H1 (cell line): ENCODE data around the gene POLR1B. TPM values are rescaled to one million over a fixed set of nuclear protein-coding genes. Genes with fewer than 3 reads are reported as not detected.

Experiments
- CTCF ChIA-PET: fragments of 300-600 bp; sonication (Branson Sonifier 250); formaldehyde crosslinking; loops from one replicate; lab custom pipeline; 2021; ENCODE audit not compliant: partially characterized antibody; lab: Charles Lee
- POLR2A ChIA-PET: fragments of 300-600 bp; sonication (Branson Sonifier 250); formaldehyde crosslinking; loops from one replicate; lab custom pipeline; 2021; ENCODE audit warnings: inconsistent platforms; ENCODE audit not compliant: partially characterized antibody; lab: Charles Lee
- DNase-seq, 2 experiments: peaks; one replicate each; pipeline versions ENCODE4 v3.0.0 to v3.0.0-alpha.2; 2010 to 2022; ENCODE audit warnings: low spot score in 2 of 2, low read depth in 1 of 2, mixed read lengths in 1 of 2
- FAIRE-seq: peaks from 2 replicates; lab custom pipeline; 2011; peaks lifted over from hg19 to GRCh38; lab: Jason Lieb, UNC
- H2AFZ ChIP-seq: 2 replicates; pipeline ENCODE4 v1.8.1; 2012; ENCODE audit warnings: low read length, inconsistent platforms
- H2AK5ac ChIP-seq: 2 replicates; pipeline ENCODE4 v1.6.1; 2013; ENCODE audit warnings: low read depth, low read length
- H2BK120ac ChIP-seq: replicated peaks from 2 replicates; pipeline ENCODE3; 2013; ENCODE audit warnings: low read depth, low read length, inconsistent platforms
- H2BK12ac ChIP-seq: 2 replicates; pipeline ENCODE4 v1.6.1; 2013; ENCODE audit warnings: low read depth, low read length
- H2BK15ac ChIP-seq: 2 replicates; pipeline ENCODE4 v1.6.1; 2013; ENCODE audit warnings: low read length
- H2BK20ac ChIP-seq: 2 replicates; pipeline ENCODE4 v1.6.1; 2013; ENCODE audit warnings: low read length
- H2BK5ac ChIP-seq: 2 replicates; pipeline ENCODE4 v1.6.1; 2013; ENCODE audit warnings: low read depth, low read length
- H3K14ac ChIP-seq: 2 replicates; pipeline ENCODE4 v1.6.1; 2013; ENCODE audit warnings: inconsistent platforms; ENCODE audit not compliant: insufficient read length
- H3K18ac ChIP-seq: 2 replicates; pipeline ENCODE4 v1.6.1; 2013; ENCODE audit warnings: low read length; ENCODE audit errors: extremely low read depth
- H3K23ac ChIP-seq: 2 replicates; pipeline ENCODE4 v1.6.1; 2013; ENCODE audit warnings: inconsistent platforms; ENCODE audit not compliant: insufficient read length
- H3K23me2 ChIP-seq: 2 replicates; pipeline ENCODE4 v1.6.1; 2013; ENCODE audit warnings: low read depth, low read length
- H3K27ac ChIP-seq: 2 replicates; pipeline ENCODE4 v1.6.1; 2011; ENCODE audit warnings: low read depth, low read length, inconsistent platforms
- H3K27me3 ChIP-seq, 4 experiments: replicated peaks in 1 of 4; 1 replicate in 1 of 4; 2 replicates in 3 of 4; pipeline versions ENCODE4 v1.6.1 to v1.8.1; 2011 to 2013; ENCODE audit warnings: low read length in 3 of 4, mild to moderate bottlenecking in 3 of 4, inconsistent platforms in 2 of 4, mixed read lengths in 2 of 4, moderate library complexity in 1 of 4; ENCODE audit not compliant: control insufficient read depth in 3 of 4, insufficient read depth in 3 of 4; ENCODE audit errors: extremely low read depth in 1 of 4
- H3K36me3 ChIP-seq, 4 experiments: 2 replicates each; pipeline versions ENCODE4 v1.6.1 to v1.8.1; 2011 to 2013; ENCODE audit warnings: mild to moderate bottlenecking in 4 of 4, low read length in 3 of 4, moderate library complexity in 2 of 4, control low read depth in 1 of 4, inconsistent platforms in 1 of 4; ENCODE audit not compliant: insufficient read depth in 4 of 4, control insufficient read depth in 2 of 4
- H3K4ac ChIP-seq: replicated peaks from 2 replicates; pipeline ENCODE3; 2013; ENCODE audit warnings: low read length, low read depth, mixed read lengths, inconsistent platforms; ENCODE audit not compliant: insufficient read length
- H3K4me1 ChIP-seq, 4 experiments: replicated peaks in 1 of 4; 1 replicate in 1 of 4; 2 replicates in 3 of 4; pipeline versions ENCODE4 v1.6.1 to v1.8.1; 2011 to 2013; ENCODE audit warnings: low read length in 3 of 4, inconsistent platforms in 2 of 4, mixed read lengths in 1 of 4; ENCODE audit not compliant: insufficient read depth in 4 of 4, control insufficient read depth in 3 of 4
- H3K4me2 ChIP-seq, 2 experiments: 2 replicates each; pipeline versions ENCODE4 v1.6.1 to v1.8.1; 2011 to 2013; ENCODE audit warnings: low read depth in 2 of 2, low read length in 2 of 2, control low read depth in 1 of 2, inconsistent platforms in 1 of 2, mild to moderate bottlenecking in 1 of 2; ENCODE audit not compliant: insufficient read depth in 1 of 2
- H3K4me3 ChIP-seq, 4 experiments: fragments of 200-600, 300-600 bp in 1 of 4; sonication (generic), shearing (Covaris generic), sonication (Bioruptor Twin) in 1 of 4; 2 replicates each; pipeline versions ENCODE4 v1.5.1 to v1.8.1; 2011 to 2016; ENCODE audit warnings: low read length in 4 of 4, low read depth in 3 of 4, control low read depth in 2 of 4, inconsistent platforms in 2 of 4, mild to moderate bottlenecking in 2 of 4, mixed read lengths in 1 of 4, moderate library complexity in 1 of 4; ENCODE audit not compliant: insufficient read depth in 2 of 4; ENCODE audit errors: extremely low read depth in 1 of 4
- H3K56ac ChIP-seq: replicated peaks from 2 replicates; pipeline ENCODE3; 2013; ENCODE audit warnings: low read depth, mild to moderate bottlenecking, mixed read lengths, low read length, inconsistent platforms; ENCODE audit not compliant: insufficient read length
- H3K79me1 ChIP-seq: 2 replicates; pipeline ENCODE4 v1.6.1; 2013; ENCODE audit warnings: low read depth, low read length, control low read depth
- H3K79me2 ChIP-seq, 2 experiments: 2 replicates each; pipeline versions ENCODE4 v1.6.1 to v1.8.1; 2012 to 2013; ENCODE audit warnings: low read length in 2 of 2, mild to moderate bottlenecking in 2 of 2, inconsistent platforms in 1 of 2; ENCODE audit not compliant: insufficient read depth in 2 of 2, control insufficient read depth in 1 of 2
- H3K9ac ChIP-seq, 4 experiments: replicated peaks in 1 of 4; 1 replicate in 1 of 4; 2 replicates in 3 of 4; pipeline versions ENCODE4 v1.6.1 to v1.8.1; 2011 to 2013; ENCODE audit warnings: low read depth in 3 of 4, low read length in 3 of 4, control low read depth in 2 of 4, mild to moderate bottlenecking in 2 of 4, moderate library complexity in 2 of 4, inconsistent platforms in 1 of 4; ENCODE audit errors: extremely low read depth in 1 of 4
- H3K9me3 ChIP-seq, 2 experiments: 2 replicates each; pipeline versions ENCODE4 v1.6.1 to v1.8.1; 2012 to 2013; ENCODE audit warnings: mild to moderate bottlenecking in 2 of 2, moderate library complexity in 2 of 2, control low read depth in 1 of 2, inconsistent platforms in 1 of 2, low read depth in 1 of 2, low read length in 1 of 2, mixed read lengths in 1 of 2; ENCODE audit not compliant: insufficient read depth in 2 of 2
- H4K20me1 ChIP-seq, 2 experiments: replicated peaks in 1 of 2; 2 replicates each; pipeline versions ENCODE3 to v1.8.1; 2011 to 2013; ENCODE audit warnings: inconsistent platforms in 2 of 2, low read length in 2 of 2, mild to moderate bottlenecking in 1 of 2; ENCODE audit not compliant: insufficient read depth in 2 of 2, control insufficient read depth in 1 of 2
- H4K5ac ChIP-seq: 2 replicates; pipeline ENCODE4 v1.6.1; 2013; ENCODE audit warnings: low read length, low read depth, mixed read lengths, inconsistent platforms; ENCODE audit not compliant: insufficient read length
- H4K8ac ChIP-seq: 2 replicates; pipeline ENCODE4 v1.8.0; 2013; ENCODE audit warnings: mild to moderate bottlenecking, moderate library complexity, low read length, inconsistent platforms; ENCODE audit not compliant: insufficient read depth; ENCODE audit errors: extremely low read depth
- H4K91ac ChIP-seq: replicated peaks from 2 replicates; pipeline ENCODE3; 2013; ENCODE audit warnings: low read length, mixed read lengths, inconsistent platforms; ENCODE audit not compliant: insufficient read length
- BACH1 ChIP-seq: IDR thresholded peaks from 2 replicates; pipeline ENCODE4 v1.6.1; 2012; ENCODE audit warnings: low read length, improper control_type of control experiment
- CTBP2 ChIP-seq: IDR thresholded peaks from 2 replicates; pipeline ENCODE4 v1.7.0; 2011; ENCODE audit warnings: borderline replicate concordance, mild to moderate bottlenecking, moderate library complexity, mixed read lengths, low read length; ENCODE audit not compliant: insufficient read depth, insufficient read length
- EGR1 ChIP-seq: IDR thresholded peaks from 2 replicates; pipeline ENCODE4 v1.6.1; 2011; ENCODE audit warnings: low read depth, low read length, borderline replicate concordance
- EZH2 ChIP-seq: fragments of 200-600 bp; sonication (generic); IDR thresholded peaks from 2 replicates; pipeline ENCODE4 v1.7.1; 2012; ENCODE audit warnings: low read depth, mild to moderate bottlenecking, moderate library complexity, low read length, inconsistent platforms; ENCODE audit not compliant: severe bottlenecking
- FOSL1 ChIP-seq: IDR thresholded peaks from 2 replicates; pipeline ENCODE4 v1.6.1; 2011; ENCODE audit warnings: mild to moderate bottlenecking, low read depth, low read length, moderate library complexity; ENCODE audit not compliant: insufficient read depth
- HDAC2 ChIP-seq, 2 experiments: fragments of 300-600 bp in 1 of 2; sonication (generic) in 1 of 2; IDR thresholded peaks; 2 replicates each; pipeline ENCODE4 v1.6.1; 2011 to 2012; ENCODE audit warnings: low read depth in 2 of 2, low read length in 2 of 2, mild to moderate bottlenecking in 2 of 2, moderate library complexity in 2 of 2, borderline replicate concordance in 1 of 2, inconsistent platforms in 1 of 2
- KDM4A ChIP-seq: IDR thresholded peaks from one replicate; pipeline ENCODE4 v1.7.1; 2012; ENCODE audit warnings: low read depth, mild to moderate bottlenecking, moderate library complexity, low read length, inconsistent platforms; ENCODE audit not compliant: severe bottlenecking
- NRF1 ChIP-seq: IDR thresholded peaks from 2 replicates; pipeline ENCODE4 v1.6.1; 2011; ENCODE audit warnings: mild to moderate bottlenecking, low read depth, low read length, improper control_type of control experiment
- POLR2A ChIP-seq, 2 experiments: IDR thresholded peaks; 1 replicate in 1 of 2; 2 replicates in 1 of 2; pipeline ENCODE4 v1.6.1; 2011; ENCODE audit warnings: low read depth in 2 of 2, low read length in 2 of 2, mild to moderate bottlenecking in 2 of 2; ENCODE audit errors: control extremely low read depth in 1 of 2
- POU5F1 ChIP-seq: IDR thresholded peaks from 2 replicates; pipeline ENCODE4 v1.6.1; 2011; ENCODE audit warnings: low read depth, mild to moderate bottlenecking, low read length, moderate library complexity
- RFX5 ChIP-seq: IDR thresholded peaks from 2 replicates; pipeline ENCODE4 v1.6.1; 2011; ENCODE audit warnings: low read depth, low read length, improper control_type of control experiment, borderline replicate concordance
- SRF ChIP-seq: IDR thresholded peaks from 2 replicates; pipeline ENCODE4 v1.6.1; 2011; ENCODE audit warnings: mild to moderate bottlenecking, low read depth, low read length, moderate library complexity
- TCF12 ChIP-seq: IDR thresholded peaks from 2 replicates; pipeline ENCODE4 v1.6.1; 2011; ENCODE audit warnings: low read depth, mild to moderate bottlenecking, low read length
- WGBS, 2 experiments: shearing (Covaris generic) in 1 of 2; methylation state at CpG; one replicate each; pipeline versions ENCODE4 v1.1.6 to v1.1.7; 2013 to 2015; ENCODE audit warnings: low lambda C conversion rate in 2 of 2, mixed read lengths in 2 of 2, inconsistent platforms in 1 of 2, low coverage in 1 of 2, missing lambda C conversion rate in 1 of 2; ENCODE audit not compliant: insufficient replicate concordance in 2 of 2, insufficient coverage in 1 of 2, insufficient read length in 1 of 2; ENCODE audit errors: extremely low coverage in 1 of 2, missing lambda C conversion rate in 1 of 2; 5-methylcytosine and 5-hydroxymethylcytosine counted together
- polyA plus RNA-seq, 7 experiments: library from polyadenylated mRNA; depleted of rRNA in 3 of 7; stranded (reverse) in 5 of 7; unstranded in 2 of 7; fragments of >200 nt in 5 of 7; fragments of 200-250 nt in 2 of 7; gene quantifications; 1 replicate in 5 of 7; 2 replicates in 1 of 7; 4 replicates in 1 of 7; pipeline versions ENCODE4 v1.2.1 to v1.2.3, GENCODE V29; 2011 to 2013; ENCODE audit warnings: missing spikeins in 2 of 7, mixed read lengths in 2 of 7
- total RNA-seq: library from RNA; stranded (reverse); fragmentation: NEBNext Ultra II Directional; extraction: Animal tissue kit (Norgen Biotek cat#: 25700); gene quantifications from 2 replicates; pipeline ENCODE4 v1.2.1, GENCODE V29; 2021
- TF ChIP-seq, protein P1 (sequence below): IDR thresholded peaks from 2 replicates; pipeline ENCODE4 v1.6.1; 2011; ENCODE audit warnings: low read depth, mild to moderate bottlenecking, low read length; ENCODE audit not compliant: insufficient read depth

The POLR1B gene
- total and polyA plus RNA-seq, 2 of the 8 experiments (the other 6 are each of a cell fraction or from before 2014, with no cell fraction given): 24.3 to 69.4 TPM

DNA sequence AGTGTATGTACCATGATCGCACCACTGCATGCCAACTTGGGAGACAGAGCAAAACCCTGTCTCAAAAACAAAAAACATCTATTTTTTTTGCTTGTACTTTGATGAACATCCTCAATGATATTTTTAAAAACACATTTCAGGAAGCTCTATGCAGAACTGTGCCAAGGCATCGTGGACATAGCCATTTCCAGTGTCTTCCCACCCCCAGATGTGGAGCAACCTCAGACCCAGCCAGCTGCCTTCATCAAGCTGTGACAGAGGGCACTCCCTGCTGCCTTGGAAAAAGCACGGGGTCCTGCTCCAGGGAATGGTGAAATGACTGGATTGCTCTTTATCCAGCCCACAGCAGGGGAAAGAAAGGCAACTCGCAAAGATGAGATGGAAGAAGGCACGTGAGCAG is 13.7 kb upstream of the POLR1B start:
- Histone ChIP-seq H4K20me1 (peaks cover 1 to 2% of the 10 kb centered on the region in 2 experiments), H4K5ac (no peak overlapping the region), H3K4me2 (no peak overlapping the region), H3K18ac (no peak overlapping the region), H3K79me1 (no peaks in the 10 kb centered on the region; the same call in 1 of the 2 replicates), H3K9me3 (no peaks in the 10 kb centered on the region), H3K56ac (no peak overlapping the region), H2BK15ac (no peak overlapping the region), H3K23ac (no peak overlapping the region), H3K79me2 (no peaks in the 10 kb centered on the region), H3K4me1 (no peaks in the 10 kb centered on the region), H3K27ac (no peak overlapping the region), H2BK120ac (no peak overlapping the region), H3K4ac (no peak overlapping the region), H4K91ac (no peak overlapping the region), H3K36me3 (peaks cover 2 to 15% (median 9%) of the 10 kb centered on the region in 4 experiments; a peak in 6 of 8 replicates), H4K8ac (no peak overlapping the region), H2BK5ac (no peak overlapping the region), H3K14ac (no peak overlapping the region), H3K4me3 (no peak overlapping the region; a peak in 1 of 8 replicates), H3K27me3 (no peaks in the 10 kb centered on the region), H3K23me2 (no peaks in the 10 kb centered on the region), H3K9ac (no peak overlapping the region), H2BK12ac (no peak overlapping the region), H2BK20ac (no peak overlapping the region), H2AK5ac (no peak overlapping the region), H2AFZ (no peak overlapping the region)
- FAIRE-seq (no peak), DNase-seq (no peak)
- CTCF ChIA-PET: interaction anchor here (1.6 kb wide), 1 partner anchor 48 kb away, joined by 3 read pairs; no protein-coding TSS in a partner anchor
- WGBS, 2 experiments: 94% methylated on average over 5 of the region's 5 CpGs; no CpG with 5 or more reads in 1 of the 2 experiments
- POLR2A ChIA-PET: no interaction called here
- no peak for TF ChIP-seq EZH2
- TF ChIP-seq, protein P1, sequence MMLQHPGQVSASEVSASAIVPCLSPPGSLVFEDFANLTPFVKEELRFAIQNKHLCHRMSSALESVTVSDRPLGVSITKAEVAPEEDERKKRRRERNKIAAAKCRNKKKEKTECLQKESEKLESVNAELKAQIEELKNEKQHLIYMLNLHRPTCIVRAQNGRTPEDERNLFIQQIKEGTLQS: no peak
- no peak for TF ChIP-seq EGR1
- no peak for TF ChIP-seq POLR2A (IDR thresholded peaks at IDR 0.05; ENCODE audit: control extremely low read depth in 1 of 2, low read depth in 2 of 2, low read length in 2 of 2)
- TF ChIP-seq BACH1: no peak
- no peak for TF ChIP-seq RFX5
- no peak for TF ChIP-seq TCF12
- TF ChIP-seq POU5F1: no peak
- no peak for TF ChIP-seq KDM4A
- no peak for TF ChIP-seq CTBP2
- TF ChIP-seq NRF1: no peak
- TF ChIP-seq FOSL1: no peak
- no peak for TF ChIP-seq SRF
- TF ChIP-seq HDAC2 (IDR thresholded peaks at IDR 0.05; ENCODE audit: borderline replicate concordance in 1 of 2, low read depth in 2 of 2, low read length in 2 of 2): no peak
